ENCODE measurements around the gene LRRC9.
"Not testable (repeated sequence)": the region's sequence is repeated elsewhere in the genome, so short reads cannot be mapped to it uniquely, and the experiment has no call there.

LRRC9 gene

DNA sequence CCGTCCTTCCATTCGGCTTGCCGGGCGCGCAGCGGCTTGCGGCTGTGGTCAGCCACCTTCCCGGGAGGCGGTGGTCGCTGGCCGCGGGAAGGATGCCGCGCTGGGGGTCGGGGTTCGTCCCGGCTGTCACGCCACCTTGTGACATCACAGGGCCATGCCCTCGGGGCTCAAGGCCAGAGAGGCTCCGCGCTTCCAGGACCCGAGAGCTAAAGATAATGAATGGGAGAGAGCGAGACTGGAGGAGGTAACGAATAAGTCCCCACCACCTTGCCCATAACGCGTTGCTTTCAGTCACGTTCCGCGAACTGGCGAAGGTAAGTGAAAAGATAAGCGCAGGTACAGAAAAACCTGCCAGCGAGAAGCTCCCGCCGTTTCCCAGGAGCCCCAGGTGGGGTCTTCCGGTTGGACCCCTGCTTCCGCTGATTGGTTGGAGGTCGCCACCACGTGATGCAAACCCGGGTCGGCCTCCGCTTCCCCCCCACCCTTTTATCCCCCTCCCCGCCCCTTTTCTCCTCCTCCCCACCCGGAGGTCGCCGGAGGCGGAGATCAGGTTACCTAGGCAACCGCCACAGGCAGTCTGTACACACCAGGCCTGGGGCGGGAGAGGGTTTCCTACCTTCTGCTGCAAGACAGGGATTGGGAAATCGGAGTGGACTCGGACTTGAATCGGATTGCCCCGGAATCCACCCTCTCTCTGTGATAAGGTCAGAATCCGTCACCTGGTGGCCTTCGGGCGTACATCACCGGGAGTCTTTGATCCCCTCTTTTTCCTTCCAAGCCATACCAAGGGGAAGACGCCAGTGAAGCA lies at the start of gene LRRC9:
LRRC9 (plus strand) TSS at position 575 of the 808 bp plus-strand sequence.
- DNase-seq, result peak; percentile 67

DNA sequence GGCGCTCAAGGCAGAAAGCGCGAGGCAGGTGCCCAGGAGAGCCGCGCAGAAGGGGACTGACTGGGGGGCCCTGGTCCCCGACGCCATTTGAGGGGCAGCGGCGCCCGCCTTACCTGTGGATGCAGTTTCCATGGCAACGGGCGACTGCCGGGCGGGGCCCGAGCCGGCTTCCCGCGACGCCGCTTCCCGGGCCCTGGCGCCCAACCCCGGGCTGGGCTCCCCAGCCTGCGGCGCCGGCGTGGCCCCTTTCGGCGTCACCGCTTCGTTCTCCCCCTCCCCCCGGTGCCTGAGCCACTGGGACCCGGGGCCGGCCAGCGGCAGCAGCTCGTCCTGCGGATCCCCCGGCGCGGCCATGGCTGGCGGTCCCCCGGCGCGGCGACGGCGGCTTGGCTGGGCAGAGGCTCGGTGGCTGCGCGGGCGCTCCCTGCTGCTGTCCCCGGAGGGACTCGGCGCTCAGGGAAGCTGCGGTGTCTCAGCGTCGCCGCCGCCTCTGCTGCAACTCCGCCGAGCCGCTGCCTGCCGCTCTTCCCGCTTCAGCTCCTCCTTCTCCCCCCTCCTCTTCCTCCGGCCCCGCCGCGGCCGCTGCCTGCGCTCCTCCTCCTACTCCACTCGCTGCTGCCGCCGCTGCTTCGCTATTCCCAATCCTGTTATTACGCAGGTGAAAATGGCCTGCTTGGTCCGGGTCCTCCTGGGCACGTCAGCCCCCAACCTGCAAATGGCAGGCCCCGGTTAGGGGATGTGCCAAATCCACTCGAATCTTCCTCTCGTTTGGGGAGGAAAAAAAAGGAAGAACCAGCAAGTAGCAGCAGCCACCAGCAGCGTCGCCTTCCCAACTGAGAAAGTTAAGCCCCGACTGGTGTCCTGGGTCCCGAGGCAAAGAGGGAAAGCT lies 49.4 kb upstream of the LRRC9 start, which contains the start of gene RTN1:
RTN1 (minus strand) TSS at position 500 of the 889 bp plus-strand sequence; CDS start at position 354, 146 bp downstream.
- peak; percentile 64 for DNase-seq

DNA sequence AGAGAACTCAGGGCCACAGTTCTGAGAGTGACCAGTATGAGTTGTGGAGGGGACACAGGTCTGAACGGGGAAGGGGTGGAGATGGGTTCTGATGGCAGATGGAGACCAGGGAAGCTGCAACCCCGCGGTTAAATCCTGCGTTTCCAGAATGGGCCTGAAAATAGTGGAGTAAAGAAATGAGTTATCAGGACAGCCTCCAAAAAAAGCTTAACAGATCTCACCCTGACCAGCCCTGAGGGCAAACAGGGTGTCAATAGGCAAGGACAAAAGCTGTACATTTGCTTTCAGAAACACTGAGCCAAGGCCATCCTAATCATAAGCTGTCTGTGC lies 48.8 kb upstream of the LRRC9 start:
- DNase-seq, result no peak

DNA sequence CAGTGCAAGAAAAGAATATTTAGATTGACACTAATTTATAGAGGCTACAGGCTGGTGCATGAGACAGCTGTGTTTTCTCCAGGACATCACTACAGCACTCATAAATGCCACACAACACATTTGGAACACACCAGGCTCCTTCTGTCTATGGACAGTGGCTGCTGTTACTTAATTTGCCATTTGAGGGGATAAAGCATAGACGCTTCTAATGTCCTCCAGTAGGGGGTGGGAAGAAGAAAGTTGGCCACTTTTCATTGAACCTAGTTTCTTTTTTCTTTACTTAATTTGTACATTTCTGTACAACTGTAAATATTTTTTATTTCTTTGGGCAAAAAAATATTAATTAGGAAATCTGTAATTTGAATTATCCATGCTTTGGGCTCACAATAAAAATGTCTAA lies 37.0 kb upstream of the LRRC9 start:
- no peak for DNase-seq

DNA sequence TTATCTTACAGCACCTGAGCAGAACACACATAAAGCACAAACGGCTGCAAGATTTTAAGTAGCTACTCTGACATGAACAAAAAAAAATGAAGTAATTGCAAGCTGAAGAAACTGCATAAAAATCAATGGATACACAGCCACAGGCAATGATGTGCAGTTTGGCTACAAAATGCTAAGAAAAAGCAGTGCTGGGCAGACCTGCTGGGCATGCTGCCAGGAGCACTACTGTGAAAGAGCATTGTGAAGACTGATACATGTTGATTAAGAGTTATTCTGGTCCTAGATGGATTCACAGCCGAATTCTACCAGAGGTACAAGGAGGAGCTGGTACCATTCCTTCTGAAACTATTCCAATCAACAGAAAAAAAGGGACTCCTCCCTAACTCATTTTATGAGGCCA lies 29.3 kb upstream of the LRRC9 start:
- DNase-seq, result no peak

DNA sequence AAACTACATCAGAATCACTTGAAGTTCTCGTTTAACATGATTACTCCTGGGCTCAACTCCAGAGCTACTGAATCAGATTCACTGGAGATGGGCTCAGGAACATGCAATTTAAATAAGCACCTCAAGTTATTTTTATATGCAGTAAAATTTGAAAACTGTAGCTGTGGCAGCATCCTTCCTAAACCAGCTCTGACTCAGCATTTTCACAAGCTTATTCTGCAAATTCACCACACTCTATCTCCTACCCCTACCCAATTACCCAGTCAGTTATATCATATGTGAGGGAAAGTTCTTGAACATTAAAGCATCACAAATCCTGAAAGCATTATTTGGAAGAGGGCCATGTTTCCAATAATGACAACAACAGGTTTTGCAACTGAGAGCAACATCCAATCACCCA lies 24.2 kb upstream of the LRRC9 start:
- no peak for DNase-seq

DNA sequence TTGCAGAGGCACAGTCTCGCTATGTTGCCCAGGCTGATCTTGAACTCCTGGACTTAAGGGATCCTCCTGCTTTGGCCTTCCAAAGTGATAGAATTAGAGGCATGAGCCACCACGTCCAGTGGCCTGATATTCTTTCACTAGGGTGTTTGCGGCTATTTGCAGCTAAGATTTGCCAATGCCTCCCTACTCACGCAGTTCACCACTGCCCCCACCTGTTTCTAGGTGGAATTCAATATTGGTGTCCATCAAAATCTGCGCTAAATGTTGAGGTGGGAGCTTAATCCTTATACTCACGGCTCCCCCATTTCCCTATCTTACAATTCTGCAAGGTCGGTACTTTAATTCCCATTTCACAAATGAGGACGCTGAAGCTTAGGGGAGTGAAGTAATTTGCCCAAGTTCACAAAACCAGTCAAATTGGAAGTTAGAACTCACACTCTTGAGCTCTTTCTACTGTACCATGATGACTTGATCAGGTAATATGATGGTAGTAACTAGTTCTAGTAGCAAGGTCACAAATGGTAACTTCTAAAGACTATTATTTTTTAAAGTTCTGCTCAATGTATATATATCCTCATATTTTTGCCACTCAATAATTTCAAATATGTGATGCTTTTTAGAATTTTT lies 22.1 kb upstream of the LRRC9 start:
- DNase-seq, result no peak

DNA sequence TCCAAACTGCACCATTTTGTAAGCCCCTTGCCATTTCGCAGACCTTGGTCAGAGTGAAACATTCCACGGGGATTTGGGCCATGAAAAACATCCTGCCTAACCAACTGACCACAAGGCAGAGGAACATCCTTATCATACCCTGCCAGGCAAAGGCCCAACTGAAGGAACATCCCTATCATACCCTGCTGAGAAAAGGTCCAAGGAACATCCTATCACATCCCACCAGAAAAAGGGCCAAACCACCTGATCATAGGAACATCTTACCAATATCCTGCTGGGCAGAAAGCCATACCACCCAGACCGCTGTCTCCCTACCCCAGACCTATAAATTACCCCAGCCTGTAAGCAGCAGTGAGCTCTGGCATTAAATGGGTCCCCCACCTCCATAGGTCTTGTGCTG lies 19.4 kb upstream of the LRRC9 start:
- no peak for DNase-seq

DNA sequence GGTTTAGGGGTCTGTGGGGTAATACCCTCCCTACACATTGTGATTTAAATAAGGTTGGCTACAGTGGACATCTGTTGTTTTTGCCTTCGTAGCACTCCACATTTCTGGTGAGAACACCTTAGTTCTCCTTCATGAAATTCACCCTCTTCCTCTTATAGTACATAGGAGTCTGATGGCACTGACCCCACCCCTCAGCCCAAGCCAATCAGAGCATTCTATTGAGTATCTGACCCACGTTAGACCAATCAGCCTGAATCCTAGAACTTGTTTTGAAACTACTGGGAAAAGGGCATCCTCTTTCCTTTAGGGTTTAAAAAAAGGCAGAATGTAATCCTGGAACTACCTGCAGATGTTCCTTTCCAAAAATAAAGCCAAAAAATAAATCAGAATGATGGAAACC lies 15.8 kb upstream of the LRRC9 start:
- no peak for DNase-seq

DNA sequence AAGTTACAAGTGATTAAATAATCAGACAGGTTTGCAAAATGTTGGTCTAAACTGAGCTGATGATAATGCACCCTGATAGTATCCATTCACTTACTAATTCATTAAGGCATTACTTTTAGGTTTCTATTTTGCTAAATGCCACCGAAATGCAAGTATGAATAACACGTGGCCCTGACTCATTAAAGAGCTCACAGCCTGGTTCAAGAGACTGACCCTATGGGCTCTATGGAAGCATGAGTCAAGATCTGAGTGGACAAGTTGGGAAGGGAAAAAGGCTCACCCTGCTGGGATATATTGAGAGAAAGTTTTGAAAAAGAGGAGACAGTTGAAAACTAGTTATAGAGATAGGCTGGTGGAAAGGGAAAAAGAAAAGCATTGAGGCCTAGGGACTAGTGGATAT lies 14.8 kb upstream of the LRRC9 start:
- no peak for DNase-seq

DNA sequence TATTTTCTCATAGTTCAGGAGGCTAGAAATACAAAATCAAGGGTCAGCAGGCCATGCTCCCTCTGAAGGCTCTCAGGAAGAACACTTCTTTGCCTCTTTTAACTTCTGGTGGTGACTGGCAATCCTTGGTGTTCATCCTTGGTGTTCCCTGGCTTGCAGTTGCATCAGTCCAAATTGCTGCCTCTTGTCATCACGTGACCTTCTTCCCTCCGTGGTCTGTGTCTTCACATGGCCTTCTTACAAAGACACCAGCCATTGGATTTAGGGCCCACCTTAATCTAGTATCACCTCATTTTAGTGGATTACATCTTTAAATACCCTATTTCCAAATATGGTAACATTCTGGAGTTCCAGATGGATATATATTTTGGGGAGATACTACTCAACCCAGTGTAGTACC lies 7.5 kb upstream of the LRRC9 start:
- no peak for DNase-seq

DNA sequence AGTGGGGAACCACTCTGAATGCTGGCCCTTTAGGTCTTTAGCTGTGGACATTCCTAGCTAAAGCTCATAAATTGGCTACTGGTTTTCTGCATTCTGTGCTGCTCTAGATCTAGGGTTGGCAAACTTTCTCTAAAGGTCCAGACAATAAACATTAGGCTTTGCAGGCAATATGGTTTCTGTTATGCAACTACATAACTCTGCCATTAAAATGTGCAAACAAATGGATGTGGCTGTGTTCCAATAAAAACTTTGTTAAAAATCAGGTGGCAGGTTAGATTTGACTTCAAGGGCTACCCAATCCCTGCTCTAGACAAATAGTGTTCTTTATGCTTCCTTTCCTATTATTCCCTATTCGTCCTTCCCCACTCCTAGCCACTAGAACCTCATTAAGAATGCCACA lies 6.8 kb upstream of the LRRC9 start:
- DNase-seq, result no peak

DNA sequence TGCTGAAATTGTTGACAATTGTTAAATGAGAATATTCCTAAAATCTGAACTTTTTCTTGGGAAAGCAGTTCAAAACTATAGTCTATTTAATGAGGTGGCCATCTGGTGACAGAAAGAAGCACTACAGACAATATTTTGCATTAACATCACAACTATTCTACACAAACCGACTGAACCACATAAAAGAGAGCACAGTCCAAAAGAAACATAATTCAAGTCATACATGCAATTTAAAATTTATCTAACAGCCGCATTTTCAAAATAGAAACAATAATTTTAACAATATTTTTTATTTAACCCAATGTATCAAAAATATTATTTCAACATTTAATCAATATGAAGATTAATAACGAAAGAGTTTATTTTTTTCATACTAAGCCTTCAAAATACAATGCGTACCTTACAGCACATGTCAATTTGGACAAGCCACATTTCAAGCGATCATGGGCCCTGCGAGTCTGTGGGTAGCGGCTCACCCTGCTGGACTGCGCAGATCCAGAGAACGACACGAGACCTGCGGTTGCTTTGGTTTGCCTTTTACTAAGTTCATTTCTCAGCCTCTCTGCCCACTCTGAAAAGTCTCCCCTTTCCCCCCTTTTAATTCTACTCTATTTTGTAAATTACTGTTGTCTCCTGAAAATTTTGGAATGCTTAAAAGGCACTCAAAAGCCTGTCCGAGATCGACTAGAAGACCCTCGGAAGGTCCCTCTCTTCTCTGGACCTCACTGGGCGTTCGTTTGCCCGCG lies 947 bp upstream of the LRRC9 start:
- no peak for DNase-seq

DNA sequence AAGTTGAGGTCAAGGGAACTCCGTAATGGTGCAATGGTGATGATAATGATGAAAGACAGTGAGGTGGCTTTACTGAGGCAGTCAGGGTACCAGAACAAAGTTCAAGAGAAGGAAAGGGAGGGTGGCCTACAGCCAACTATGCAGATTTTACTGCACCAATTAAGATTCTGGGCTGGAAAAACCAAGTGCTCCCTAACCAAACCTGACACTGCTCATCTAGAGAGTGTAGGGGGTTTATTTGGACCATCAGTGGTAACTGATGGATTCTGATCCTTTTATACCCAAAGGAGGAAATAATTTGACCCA lies 387 bp downstream of the LRRC9 start:
- no peak for DNase-seq

DNA sequence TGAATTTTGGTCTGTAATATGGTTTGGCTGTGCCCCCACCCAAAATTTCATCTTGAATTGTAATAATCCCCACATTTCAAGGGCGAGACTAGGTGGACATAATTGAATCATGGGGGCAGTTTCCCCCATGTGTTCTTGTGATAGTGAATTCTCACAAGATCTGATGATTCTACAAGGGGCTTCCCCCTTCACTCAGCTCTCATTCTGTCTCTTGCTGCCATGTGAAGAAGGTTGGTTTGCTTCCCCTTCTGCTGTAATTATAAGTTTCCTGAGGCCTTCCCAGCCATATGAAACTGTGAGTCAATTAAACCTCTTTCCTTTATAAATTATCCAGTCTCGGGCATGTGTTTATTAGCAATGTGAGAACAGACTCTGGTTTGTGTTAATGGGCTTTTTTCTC lies 5.9 kb downstream of the LRRC9 start:
- no peak for DNase-seq

DNA sequence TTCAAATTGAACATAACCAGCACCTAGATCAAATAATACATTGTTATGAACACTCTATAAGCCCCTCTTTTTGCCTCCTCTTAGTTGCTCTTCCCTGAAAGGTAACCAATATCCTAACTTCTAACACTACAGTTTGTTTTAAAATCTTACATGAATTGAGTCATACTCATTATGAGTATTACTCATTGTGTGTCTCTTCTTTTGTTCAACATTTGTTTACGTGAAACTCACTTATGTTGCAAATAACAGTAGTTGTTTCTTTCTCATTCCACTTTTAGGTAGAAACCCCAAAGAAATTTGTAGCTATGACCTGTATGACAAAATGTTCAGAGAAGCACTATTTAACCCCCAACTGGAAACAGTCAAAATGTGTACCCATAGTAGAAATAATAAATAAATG lies 6.6 kb downstream of the LRRC9 start:
- DNase-seq, result no peak

DNA sequence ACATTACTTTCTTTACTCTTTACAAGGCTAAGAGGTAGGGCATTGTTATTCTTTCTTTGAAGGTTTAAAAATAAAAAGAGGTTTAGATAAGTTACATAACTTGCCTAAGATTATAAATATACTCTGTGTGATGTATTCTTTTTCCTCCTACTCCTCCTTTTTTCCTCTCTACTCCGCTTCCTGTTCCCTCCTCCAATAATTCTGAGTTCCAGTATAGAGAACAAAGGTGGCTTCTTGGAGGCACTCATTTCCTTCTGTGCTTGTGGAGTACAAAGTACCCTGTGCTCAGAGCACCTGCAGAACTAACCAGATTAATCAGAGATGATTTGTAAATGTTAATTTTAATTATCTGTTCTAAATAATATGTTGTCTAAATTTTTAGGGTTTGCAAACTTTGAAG lies 11.3 kb downstream of the LRRC9 start:
- no peak for DNase-seq

DNA sequence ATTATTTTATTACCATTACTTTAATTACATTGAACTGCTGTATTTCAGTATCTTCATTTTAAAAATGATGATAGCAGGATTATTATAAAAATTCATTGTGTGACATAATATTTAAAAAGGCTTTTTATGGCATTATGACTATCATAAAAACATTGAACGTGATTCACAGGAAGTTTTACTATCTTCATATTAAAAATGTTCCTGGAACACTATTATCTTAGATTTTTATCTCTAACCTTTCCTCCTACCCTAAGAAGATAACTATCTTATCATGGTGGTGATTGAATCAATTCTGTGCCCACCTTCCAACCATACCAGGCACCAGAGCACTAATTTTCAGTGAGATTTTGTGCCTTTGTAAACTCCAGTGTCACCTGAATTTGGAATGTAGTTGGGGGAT lies 16.2 kb downstream of the LRRC9 start:
- no peak for DNase-seq

DNA sequence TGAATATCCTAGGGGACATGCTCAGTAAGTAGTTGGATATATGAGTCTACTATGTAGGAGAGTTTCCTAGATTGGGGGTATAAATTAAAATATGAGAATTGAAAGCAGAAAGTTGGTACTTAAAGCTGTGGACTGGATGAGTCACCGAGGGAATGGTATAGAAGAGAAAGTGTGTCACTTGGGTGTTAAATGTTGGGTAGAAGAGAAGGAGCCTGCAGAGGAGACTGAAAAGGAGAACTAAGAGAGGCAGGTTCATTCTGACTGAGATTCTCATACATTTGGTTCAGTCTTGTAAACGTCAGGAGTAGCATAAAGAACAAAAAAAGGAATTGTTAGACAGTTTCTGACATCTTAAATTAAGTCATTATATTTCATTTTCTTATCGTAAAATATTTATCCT lies 19.9 kb downstream of the LRRC9 start:
- DNase-seq, result no peak

DNA sequence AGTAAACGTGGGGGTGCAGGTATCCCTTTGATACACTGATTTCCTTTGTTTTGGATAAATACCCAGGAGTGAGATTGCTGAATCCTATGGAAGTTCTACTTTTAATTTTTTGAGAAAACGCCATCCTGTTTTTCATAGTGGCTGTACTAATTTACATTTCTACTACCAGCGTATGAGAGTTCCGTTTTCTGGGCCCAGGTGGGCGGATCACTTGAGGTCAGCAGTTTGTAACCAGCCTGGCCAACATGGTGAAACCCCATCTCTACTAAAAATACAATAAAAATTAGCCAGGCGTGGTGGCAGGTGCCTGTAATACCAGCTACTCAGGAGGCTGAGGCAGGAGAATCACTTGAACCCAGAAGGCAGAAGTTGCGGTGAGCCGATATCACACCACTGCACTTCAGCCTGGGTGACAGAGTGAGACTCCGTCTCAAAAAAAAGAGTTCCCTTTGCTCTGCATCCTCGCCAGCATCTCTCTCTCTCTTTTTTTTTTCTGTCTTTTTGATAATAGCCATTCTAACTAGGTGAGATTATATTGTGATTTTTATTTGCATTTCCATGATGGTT lies 22.4 kb downstream of the LRRC9 start:
- DNase-seq, result not testable (repeated sequence)

DNA sequence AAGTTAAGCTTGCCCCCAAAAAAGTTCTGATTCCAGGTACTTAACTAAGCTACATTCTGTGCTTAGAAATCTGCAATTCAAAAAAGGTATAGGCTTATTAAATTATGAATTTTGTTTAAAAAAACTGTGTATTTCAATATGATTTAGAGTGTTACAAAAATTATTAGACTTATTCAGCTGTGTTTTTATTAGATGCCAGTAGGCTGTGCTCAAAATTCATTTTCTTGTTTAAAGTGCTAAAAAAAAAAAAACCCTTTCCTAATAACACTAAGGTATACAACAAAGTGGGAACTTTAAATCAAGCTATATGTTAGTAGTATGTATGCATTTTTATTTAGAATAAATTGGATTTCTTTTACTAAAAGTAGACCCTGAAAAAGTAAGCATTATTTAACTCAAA lies 25.0 kb downstream of the LRRC9 start:
- DNase-seq, result no peak

DNA sequence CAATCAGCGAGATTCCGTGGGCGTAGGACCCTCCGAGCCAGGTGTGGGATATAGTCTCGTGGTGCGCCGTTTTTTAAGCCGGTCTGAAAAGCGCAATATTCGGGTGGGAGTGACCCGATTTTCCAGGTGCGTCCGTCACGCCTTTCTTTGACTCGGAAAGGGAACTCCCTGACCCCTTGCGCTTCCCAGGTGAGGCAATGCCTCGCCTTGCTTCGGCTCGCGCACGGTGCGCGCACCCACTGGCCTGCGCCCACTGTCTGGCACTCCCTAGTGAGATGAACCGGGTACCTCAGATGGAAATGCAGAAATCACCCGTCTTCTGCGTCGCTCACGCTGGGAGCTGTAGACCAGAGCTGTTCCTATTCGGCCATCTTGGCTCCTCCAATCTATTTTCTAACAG lies 32.2 kb downstream of the LRRC9 start:
- not testable (repeated sequence) for DNase-seq

DNA sequence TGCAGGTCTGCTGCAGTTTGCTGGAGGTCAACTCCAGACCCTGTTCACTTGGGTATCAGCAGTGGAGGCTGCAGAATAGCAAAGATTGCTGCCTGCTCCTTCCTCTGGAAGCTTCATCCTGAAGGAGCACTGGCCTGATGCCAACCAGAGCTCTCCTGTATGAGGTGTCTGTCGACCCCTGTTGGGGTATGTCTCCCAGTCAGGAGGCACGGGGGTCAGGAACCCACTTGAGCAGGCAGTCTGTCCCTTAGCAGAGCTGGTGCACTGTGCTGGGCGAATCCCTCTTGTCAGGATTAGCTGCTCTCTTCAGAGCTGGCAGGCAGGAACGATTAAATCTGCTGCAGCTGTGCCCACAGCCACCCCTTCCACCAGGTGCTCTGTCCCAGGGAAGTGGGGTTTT lies 37.9 kb downstream of the LRRC9 start:
- not testable (repeated sequence) for DNase-seq
